HG02981 (cell line): ENCODE results near the gene PARL.

ENCODE experiments used
- ATAC-seq: cut with Tn5 transposase; IDR thresholded peaks from one replicate; pipeline ENCODE4 v1.9.1; 2021; ENCODE audit warnings: mild to moderate bottlenecking, moderate library complexity; ENCODE audit not compliant: unreplicated experiment

Gene PARL

DNA sequence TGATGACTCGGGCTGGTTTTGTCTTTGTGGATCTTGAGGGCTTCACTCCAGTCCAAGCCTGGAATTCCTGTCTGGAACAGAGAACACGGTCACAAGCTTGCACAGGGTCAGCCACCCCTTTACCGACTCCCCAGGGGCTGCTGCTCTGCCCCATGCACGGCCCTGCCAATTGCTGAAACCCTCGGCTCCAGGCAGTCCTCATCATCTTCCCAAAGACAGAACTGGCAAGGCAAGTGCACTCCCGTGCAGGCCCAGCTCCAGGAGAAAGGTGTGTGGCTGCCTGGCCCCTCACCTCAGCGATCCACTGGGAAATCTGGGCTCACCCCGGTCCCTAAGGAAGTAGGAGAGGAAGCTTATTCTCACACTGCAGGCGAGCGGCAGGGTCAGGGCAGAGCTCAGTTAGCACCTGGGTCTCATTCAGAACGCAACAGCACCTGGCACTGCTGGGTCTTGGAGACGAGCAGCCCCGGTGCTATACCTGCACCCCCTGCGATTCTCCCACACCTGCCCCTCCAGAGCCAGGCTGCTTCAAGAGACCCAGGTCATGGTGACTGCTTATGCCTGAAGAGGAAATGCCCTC lies 66.5 kb downstream of the PARL start:
- ATAC-seq, result no peak

GRCh38 chr3:183817639-183818038 lies 67.0 kb downstream of the PARL start:
- ATAC-seq, result no peak

- no peak for ATAC-seq
Observed at GRCh38 chr3:183816681-183817510, 67.8 kb downstream of the PARL start.

GRCh38 chr3:183815951-183816475 lies 68.7 kb downstream of the PARL start:
- ATAC-seq, result no peak

DNA sequence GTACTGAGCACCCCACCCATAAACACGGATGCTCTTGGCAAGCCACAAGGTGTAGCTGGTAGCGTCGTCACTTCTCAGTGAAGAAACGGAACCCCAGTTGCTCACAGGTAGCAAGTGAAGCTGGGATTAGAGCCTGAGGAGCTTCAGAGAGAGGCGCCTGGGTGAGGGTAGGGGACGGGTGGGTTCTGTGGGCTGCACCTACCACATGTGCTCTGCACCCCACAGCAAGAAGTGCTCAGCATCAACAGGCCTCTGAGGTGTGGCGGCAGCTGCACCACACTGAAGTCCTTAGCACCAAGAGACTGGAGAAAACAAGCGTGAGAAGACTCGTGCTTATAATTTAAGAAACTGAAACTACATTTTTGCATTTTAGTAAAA lies 69.1 kb downstream of the PARL start:
- no peak for ATAC-seq

- no peak for ATAC-seq
Observed at GRCh38 chr3:183814240-183814639, 70.4 kb downstream of the PARL start.

DNA sequence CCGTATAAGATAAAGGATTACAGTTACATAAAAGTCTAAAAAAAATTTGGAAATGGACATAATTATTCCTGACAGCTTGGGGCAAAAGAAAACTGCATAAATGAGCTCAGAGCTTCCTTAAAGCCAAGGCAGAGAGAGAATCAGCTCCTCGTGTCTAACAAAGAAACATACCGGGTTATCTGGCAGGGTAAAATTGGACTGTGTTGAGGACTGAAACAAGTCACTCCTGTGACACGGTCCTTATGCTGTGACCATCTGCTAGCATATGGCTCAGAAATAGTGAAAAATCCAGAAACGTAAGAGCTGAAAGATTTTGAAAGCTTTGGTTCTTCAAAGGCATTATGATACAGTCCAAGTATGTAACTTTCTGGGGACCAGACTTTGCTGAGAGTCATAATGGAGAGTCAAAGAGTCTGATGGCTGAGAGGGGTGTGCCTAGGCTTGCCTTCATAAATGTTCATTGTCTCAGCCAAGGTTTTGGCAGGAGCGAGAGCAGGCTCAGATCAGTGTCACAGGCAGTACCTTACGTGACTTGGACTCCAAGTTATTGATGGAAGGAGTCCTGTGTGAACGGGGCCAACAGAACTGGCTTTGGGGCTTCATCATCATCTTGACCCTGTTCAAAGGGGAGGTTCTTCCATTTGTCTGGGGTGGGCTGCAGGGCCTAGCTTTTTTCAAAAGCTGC lies 71.8 kb downstream of the PARL start:
- no peak for ATAC-seq

GRCh38 chr3:183811638-183812037 lies 73.0 kb downstream of the PARL start:
- ATAC-seq, result no peak

GRCh38 chr3:183810643-183811594 lies 73.8 kb downstream of the PARL start:
- no peak for ATAC-seq

- no peak for ATAC-seq
Observed at GRCh38 chr3:183809270-183809669, 75.4 kb downstream of the PARL start.

DNA sequence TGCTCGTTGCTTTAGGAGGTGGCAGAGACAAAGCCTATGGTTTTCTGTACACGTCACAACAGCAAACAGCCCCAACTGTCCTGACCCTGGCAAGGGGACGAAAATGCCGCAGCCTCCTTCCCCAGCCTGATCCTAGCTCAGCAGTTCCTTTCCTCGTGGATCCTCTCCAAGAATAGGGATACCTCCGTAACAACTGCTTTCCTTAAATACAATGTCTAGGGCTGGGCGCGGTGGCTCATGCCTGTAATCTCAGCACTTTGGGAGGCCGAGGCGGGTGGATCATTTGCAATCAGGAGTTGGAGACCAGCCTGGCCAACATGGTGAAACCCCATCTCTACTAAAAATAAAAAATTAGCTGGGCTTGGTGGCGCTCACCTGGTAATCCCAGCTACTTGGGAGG lies 76.3 kb downstream of the PARL start:
- ATAC-seq, result no peak

DNA sequence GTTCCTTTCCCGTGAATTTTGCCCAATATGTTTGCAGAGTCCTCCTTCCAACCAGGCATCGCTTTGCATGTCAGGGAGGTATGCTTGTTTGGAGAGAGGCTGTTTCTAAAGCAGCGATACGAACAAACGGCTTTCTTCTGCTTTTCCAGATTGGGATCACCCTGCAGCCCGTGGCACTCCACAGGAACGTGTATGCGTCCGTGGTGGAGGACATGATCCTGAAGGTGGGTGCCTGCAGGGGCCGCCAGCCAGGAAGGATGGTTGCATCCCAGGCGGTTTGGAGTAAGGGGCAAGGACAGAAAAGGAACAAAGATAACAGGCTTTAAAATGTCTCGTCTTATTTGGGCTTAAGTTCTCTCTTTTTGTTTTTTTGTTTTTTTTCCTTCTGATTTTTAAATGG lies 76.8 kb downstream of the PARL start:
- no peak for ATAC-seq

- no peak for ATAC-seq
Observed at GRCh38 chr3:183807209-183807728, 77.4 kb downstream of the PARL start.

DNA sequence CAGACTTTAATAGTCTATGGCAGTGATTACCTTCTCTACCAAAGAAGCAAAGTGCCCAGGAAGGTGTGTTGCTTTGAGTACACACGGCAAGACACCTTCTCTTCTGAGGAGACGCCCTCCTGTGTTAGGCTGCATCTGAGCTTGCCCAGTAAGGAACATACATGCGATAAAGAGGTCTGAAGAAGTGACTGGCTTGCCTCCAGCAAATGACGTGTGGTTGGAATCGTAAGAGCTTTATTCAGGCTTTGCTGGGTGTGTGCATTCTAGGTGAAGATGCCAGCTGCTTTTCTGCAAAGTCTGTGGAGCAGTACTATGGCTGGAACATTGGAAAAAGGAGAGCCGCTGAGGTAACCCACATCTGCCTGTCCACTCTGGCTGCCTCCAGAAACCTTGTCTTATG lies 81.7 kb downstream of the PARL start:
- no peak for ATAC-seq

GRCh38 chr3:183801601-183802000 lies 83.1 kb downstream of the PARL start:
- no peak for ATAC-seq

DNA sequence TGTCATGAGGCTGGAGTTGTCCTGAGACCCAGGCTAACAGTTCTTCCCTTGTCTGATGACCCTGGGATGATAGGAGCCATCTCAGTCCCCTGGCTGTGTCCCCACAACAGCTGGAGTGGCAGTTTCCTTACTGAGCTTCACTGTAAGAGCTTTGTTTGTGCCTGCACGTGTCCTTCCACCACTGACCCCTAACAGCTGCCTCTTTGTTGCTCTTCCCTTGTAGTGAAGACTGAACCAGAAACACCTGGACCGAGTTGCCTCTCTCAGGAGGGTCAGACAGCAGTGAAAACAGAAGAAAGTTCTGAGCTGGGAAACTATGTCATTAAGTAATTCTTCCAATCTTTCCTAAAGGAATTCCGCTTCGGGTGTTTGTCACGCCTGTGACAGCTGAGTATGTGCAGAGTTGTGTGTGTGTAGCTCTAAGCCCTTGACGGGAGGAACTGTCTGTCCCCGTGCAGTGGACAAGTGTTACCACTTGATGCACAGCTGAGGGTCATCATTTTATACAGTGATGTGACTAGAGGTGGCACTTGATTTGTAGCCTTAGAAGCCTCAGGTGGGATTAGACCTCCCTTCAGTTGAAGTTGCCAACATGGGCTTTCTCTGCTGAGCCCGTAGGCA lies 84.3 kb downstream of the PARL start:
- no peak for ATAC-seq

DNA sequence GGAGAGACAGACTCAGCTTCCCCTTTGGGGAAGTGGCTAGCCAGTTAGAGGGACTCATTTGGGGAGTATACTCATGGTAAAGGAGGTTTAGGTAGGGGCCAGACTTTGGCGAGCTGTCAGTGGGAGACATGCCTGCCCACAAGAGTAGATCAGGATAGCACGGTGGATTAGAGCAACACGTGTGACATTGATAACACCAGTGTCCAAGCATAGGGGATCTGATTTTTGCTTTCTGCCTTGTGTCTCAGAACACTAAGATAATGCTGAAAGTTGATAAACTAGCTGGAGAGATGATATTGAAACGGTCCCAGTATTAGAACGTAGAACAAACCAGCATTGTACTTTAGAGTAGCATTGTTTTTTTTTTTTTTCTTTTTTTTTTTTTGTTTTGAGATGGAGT lies 85.2 kb downstream of the PARL start:
- ATAC-seq, result no peak

GRCh38 chr3:183797996-183798395 lies 86.7 kb downstream of the PARL start:
- ATAC-seq, result no peak

GRCh38 chr3:183796372-183796771 lies 88.3 kb downstream of the PARL start:
- no peak for ATAC-seq

GRCh38 chr3:183794452-183794851 lies 90.2 kb downstream of the PARL start:
- ATAC-seq, result no peak
